HepG2 (cell line): ENCODE measurements around the gene PRKCG. TPM values are rescaled to one million over a fixed set of nuclear protein-coding genes. Genes with fewer than 3 reads are reported as not detected.

Experiments
- ARID2 ChIP-seq: sonication (generic); formaldehyde crosslinking; IDR thresholded peaks from 2 replicates; pipeline ENCODE4 v1.8.1; 2022; ENCODE audit warnings: mild to moderate bottlenecking, missing genetic modification reagents, borderline replicate concordance
- ASH2L ChIP-seq: fragments of 300-600, 200-600 bp; sonication (generic); IDR thresholded peaks from 2 replicates; pipeline ENCODE4 v1.7.0; 2017; ENCODE audit warnings: low read depth, mild to moderate bottlenecking, moderate library complexity, mixed read lengths, low read length; ENCODE audit not compliant: insufficient read length
- CREM ChIP-seq, 2 experiments: sonication (generic) in 1 of 2; formaldehyde crosslinking in 1 of 2; IDR thresholded peaks; 2 replicates each; pipeline versions ENCODE4 v1.4.0 to v1.6.1; 2016 to 2020; ENCODE audit warnings: antibody characterized with exemption in 1 of 2, mild to moderate bottlenecking in 1 of 2, missing genetic modification reagents in 1 of 2
- EED ChIP-seq: sonication (generic); formaldehyde crosslinking; IDR thresholded peaks from 2 replicates; pipeline ENCODE4 v1.5.0; 2020; ENCODE audit warnings: mild to moderate bottlenecking, missing genetic modification reagents
- HNRNPH1 ChIP-seq: fragments of 200-400 bp; formaldehyde crosslinking; optimal IDR thresholded peaks from 2 replicates; pipeline ENCODE3; 2017; ENCODE audit warnings: mild to moderate bottlenecking, low read depth, low read length
- HNRNPUL1 ChIP-seq: fragments of 200-400 bp; formaldehyde crosslinking; IDR thresholded peaks from 2 replicates; pipeline ENCODE4 v1.6.1; 2017; ENCODE audit warnings: low read depth, mild to moderate bottlenecking, low read length, moderate library complexity
- KDM1A ChIP-seq: IDR thresholded peaks from 2 replicates; pipeline ENCODE4 v1.6.1; 2016; ENCODE audit warnings: missing compliant biosample characterization
- MIER2 ChIP-seq: IDR thresholded peaks from 2 replicates; pipeline ENCODE4 v1.6.1; 2016; ENCODE audit warnings: missing biosample characterization, missing genetic modification reagents
- NFIB ChIP-seq: sonication (generic); formaldehyde crosslinking; IDR thresholded peaks from 2 replicates; pipeline ENCODE4 v1.9.0; 2021; ENCODE audit warnings: missing genetic modification reagents, mild to moderate bottlenecking, borderline replicate concordance
- NR2F1 ChIP-seq, 2 experiments: fragments of 450-650 bp in 1 of 2; formaldehyde crosslinking in 1 of 2; IDR thresholded peaks; 2 replicates each; pipeline versions ENCODE4 v1.5.0 to v1.6.1; 2016 to 2020; ENCODE audit warnings: mild to moderate bottlenecking in 1 of 2, missing compliant biosample characterization in 1 of 2, missing genetic modification reagents in 1 of 2, moderate library complexity in 1 of 2
- PHF21A ChIP-seq: sonication (generic); formaldehyde crosslinking; IDR thresholded peaks from 2 replicates; pipeline ENCODE4 v1.5.0; 2020; ENCODE audit warnings: mild to moderate bottlenecking, missing genetic modification reagents
- POLR2G ChIP-seq: fragments of 200-400 bp; formaldehyde crosslinking; IDR thresholded peaks from 2 replicates; pipeline ENCODE4 v1.6.1; 2018; ENCODE audit warnings: mild to moderate bottlenecking, low read depth, low read length, moderate library complexity
- RFX5 ChIP-seq: IDR thresholded peaks from 2 replicates; pipeline ENCODE4 v1.6.1; 2011; ENCODE audit warnings: low read depth, low read length, improper control_type of control experiment
- SIX4 ChIP-seq: sonication (generic); formaldehyde crosslinking; IDR thresholded peaks from 2 replicates; pipeline ENCODE4 v1.4.0; 2020; ENCODE audit warnings: missing genetic modification reagents
- SOX13 ChIP-seq, 3 experiments: fragments of 450-650 bp in 1 of 3; sonication (generic) in 1 of 3; formaldehyde crosslinking in 1 of 3; IDR thresholded peaks in 2 of 3; conservative IDR thresholded peaks in 1 of 3; 2 replicates each; pipeline versions ENCODE4 v1.5.0 to v1.6.1; 2016 to 2020; ENCODE audit warnings: antibody characterized with exemption in 1 of 3, mild to moderate bottlenecking in 1 of 3, missing compliant biosample characterization in 1 of 3, missing genetic modification reagents in 1 of 3, moderate library complexity in 1 of 3
- SP5 ChIP-seq: IDR thresholded peaks from 2 replicates; pipeline ENCODE4 v1.6.1; 2016; ENCODE audit warnings: low read depth, borderline replicate concordance
- SRSF1 ChIP-seq: fragments of 200-400 bp; formaldehyde crosslinking; optimal IDR thresholded peaks from 2 replicates; pipeline ENCODE3; 2017; ENCODE audit warnings: mild to moderate bottlenecking, low read depth, low read length, moderate library complexity
- SRSF4 ChIP-seq: fragments of 200-400 bp; formaldehyde crosslinking; IDR thresholded peaks from one replicate; pipeline ENCODE4 v1.6.1; 2018; ENCODE audit warnings: mild to moderate bottlenecking, low read depth, low read length, moderate library complexity; ENCODE audit not compliant: poor library complexity, severe bottlenecking
- SRY ChIP-seq: sonication (generic); formaldehyde crosslinking; IDR thresholded peaks from 2 replicates; pipeline ENCODE4 v1.8.0; 2022; ENCODE audit warnings: mild to moderate bottlenecking, missing genetic modification reagents
- THYN1 ChIP-seq: sonication (generic); formaldehyde crosslinking; IDR thresholded peaks from 2 replicates; pipeline ENCODE4 v1.8.1; 2023; ENCODE audit warnings: low read depth, mild to moderate bottlenecking, moderate library complexity, missing genetic modification reagents, borderline replicate concordance
- WIZ ChIP-seq: sonication (generic); formaldehyde crosslinking; IDR thresholded peaks from 2 replicates; pipeline ENCODE4 v1.5.1; 2020; ENCODE audit warnings: mild to moderate bottlenecking, missing genetic modification reagents
- ZFP36L2 ChIP-seq: sonication (generic); formaldehyde crosslinking; IDR thresholded peaks from 2 replicates; pipeline ENCODE4 v1.4.0; 2020; ENCODE audit warnings: missing genetic modification reagents
- ZFP41 ChIP-seq: sonication (generic); formaldehyde crosslinking; IDR thresholded peaks from 2 replicates; pipeline ENCODE4 v1.4.0; 2020; ENCODE audit warnings: mild to moderate bottlenecking, missing genetic modification reagents, borderline replicate concordance
- ZNF121 ChIP-seq: sonication (generic); formaldehyde crosslinking; IDR thresholded peaks from 2 replicates; pipeline ENCODE4 v1.5.0; 2020; ENCODE audit warnings: mild to moderate bottlenecking, missing genetic modification reagents
- ZNF143 ChIP-seq: sonication (generic); formaldehyde crosslinking; IDR thresholded peaks from 2 replicates; pipeline ENCODE4 v1.4.0; 2020; ENCODE audit warnings: missing genetic modification reagents
- ZNF335 ChIP-seq: sonication (generic); formaldehyde crosslinking; IDR thresholded peaks from 2 replicates; pipeline ENCODE4 v1.4.0; 2020; ENCODE audit warnings: missing genetic modification reagents
- ZNF747 ChIP-seq: sonication (generic); formaldehyde crosslinking; IDR thresholded peaks from 2 replicates; pipeline ENCODE4 v1.8.1; 2023; ENCODE audit warnings: missing genetic modification reagents, mild to moderate bottlenecking, borderline replicate concordance
- ZNF780A ChIP-seq: sonication (generic); formaldehyde crosslinking; IDR thresholded peaks from 2 replicates; pipeline ENCODE4 v1.8.0; 2022; ENCODE audit warnings: mild to moderate bottlenecking, missing genetic modification reagents, moderate library complexity
- ZNF782 ChIP-seq: sonication (generic); formaldehyde crosslinking; IDR thresholded peaks from 2 replicates; pipeline ENCODE4 v1.4.0; 2020; ENCODE audit warnings: missing genetic modification reagents, mild to moderate bottlenecking, borderline replicate concordance
- ZNF83 ChIP-seq: sonication (generic); formaldehyde crosslinking; IDR thresholded peaks from 2 replicates; pipeline ENCODE4 v1.4.0; 2020; ENCODE audit warnings: missing genetic modification reagents, mild to moderate bottlenecking, borderline replicate concordance
- ZSCAN30 ChIP-seq: sonication (generic); formaldehyde crosslinking; IDR thresholded peaks from 2 replicates; pipeline ENCODE4 v1.5.0; 2020; ENCODE audit warnings: mild to moderate bottlenecking, missing genetic modification reagents
- polyA plus RNA-seq, 8 experiments: library from polyadenylated mRNA; depleted of rRNA in 3 of 8; stranded (reverse) in 7 of 8; unstranded in 1 of 8; fragments of >200 nt; fragmentation: Illumina TruSeq in 4 of 8; extraction: Trizol in 4 of 8; gene quantifications; 2 replicates each; pipeline versions ENCODE4 v1.2.1 to v1.2.3, GENCODE V29; 2011 to 2016; ENCODE audit warnings: low read depth in 4 of 8, missing spikeins in 1 of 8, mixed read lengths in 1 of 8; ENCODE audit not compliant: insufficient read depth in 1 of 8
- total RNA-seq, 5 experiments: library from RNA; depleted of rRNA; stranded (reverse); fragments of >200 nt; fragmentation: Illumina TruSeq; extraction: Trizol; gene quantifications; 2 replicates each; pipeline ENCODE4 v1.2.3, GENCODE V29; 2016; ENCODE audit warnings: low read depth in 1 of 5
- TF ChIP-seq, protein P1 (sequence below): sonication (generic); formaldehyde crosslinking; IDR thresholded peaks from 2 replicates; pipeline ENCODE4 v1.5.0; 2020; ENCODE audit warnings: missing genetic modification reagents, mild to moderate bottlenecking, borderline replicate concordance

PRKCG gene
- total and polyA plus RNA-seq, 2 of the 13 experiments (the other 11 are each of a cell fraction or from before 2014, with no cell fraction given) = 0.02 to 0.03 TPM

DNA sequence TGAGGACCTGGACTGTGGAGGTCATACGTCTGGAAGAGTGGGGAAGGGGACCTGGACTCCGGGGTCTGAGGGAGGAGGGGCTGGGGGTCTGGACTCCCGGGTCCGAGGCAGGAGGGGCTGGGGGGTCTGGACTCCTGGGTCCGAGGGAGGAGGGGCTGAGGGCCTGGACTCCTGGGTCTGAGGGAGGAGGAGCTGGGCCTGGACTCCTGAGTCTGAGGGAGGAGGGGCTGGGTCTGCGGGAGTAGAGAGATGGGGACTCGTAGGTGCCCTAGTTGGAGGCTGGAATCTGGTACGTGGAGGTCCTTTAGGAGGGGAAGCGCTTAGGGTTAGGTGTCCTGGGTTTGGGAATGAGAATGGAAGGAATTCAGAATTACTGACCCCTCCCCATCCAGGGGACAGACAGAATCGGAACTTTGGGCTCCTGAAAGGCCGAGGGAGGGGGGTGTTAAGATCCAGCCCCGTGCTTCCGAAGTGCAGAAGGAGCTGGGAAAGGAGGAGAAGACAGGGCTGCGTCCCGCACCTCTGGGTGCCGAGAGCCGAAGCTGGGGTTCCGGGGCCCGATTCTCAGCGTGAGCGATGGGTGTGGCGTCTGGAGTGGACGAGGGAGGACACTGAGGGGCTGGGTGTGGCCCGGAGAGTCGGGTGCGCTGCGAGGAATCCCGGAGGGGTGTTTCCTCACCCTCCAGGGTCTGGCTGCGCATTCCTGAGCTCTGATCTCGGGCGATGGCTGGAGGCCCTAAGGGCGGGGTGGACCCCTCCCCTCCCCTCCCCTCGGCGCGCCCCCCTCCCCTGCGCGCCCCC, 13.7 kb upstream of the PRKCG start (continued):
- TF ChIP-seq ZNF143 (CRISPR knock-in tag) (no peak), HNRNPH1 (no peak), RFX5 (no peak), KDM1A (CRISPR knock-in tag) (no peak), POLR2G (no peak; the same call in 1 of the 2 replicates), MIER2 (no peak), ZFP41 (CRISPR knock-in tag) (no peak), ZNF747 (CRISPR knock-in tag) (0 out of 2 replicates have a peak, but pooled peaks have one; percentile 34), SP5 (CRISPR knock-in tag) (no peak), NR2F1 (CRISPR knock-in tag; IDR thresholded peaks at IDR 0.05) (no peak), SRY (CRISPR knock-in tag) (no peak), NFIB (CRISPR knock-in tag) (no peak), ZFP36L2 (CRISPR knock-in tag) (no peak), ZNF121 (CRISPR knock-in tag) (no peak), SRSF4 (no peak), CREM (IDR thresholded peaks at IDR 0.05) (no peak), CREM (CRISPR knock-in tag; IDR thresholded peaks at IDR 0.05) (no peak), PHF21A (CRISPR knock-in tag) (no peak), ASH2L (peak; percentile 23), ZSCAN30 (no peak), EED (CRISPR knock-in tag) (no peak), ZNF780A (no peak), ZNF335 (CRISPR knock-in tag) (no peak), SRSF1 (no peak), ZNF782 (no peak), ARID2 (CRISPR knock-in tag) (no peak), HNRNPUL1 (no peak), THYN1 (CRISPR knock-in tag) (no peak), SOX13 (IDR thresholded peaks at IDR 0.05) (no peak), SOX13 (CRISPR knock-in tag; conservative IDR thresholded peaks at IDR 0.05 in 1 of 2, IDR thresholded peaks at IDR 0.05 in 1 of 2) (peak in 1 of 2 experiments; percentile 96; a peak in 2 of 4 replicates), ZNF83 (CRISPR knock-in tag) (no peak), WIZ (no peak), SIX4 (CRISPR knock-in tag) (no peak)
- TF ChIP-seq, protein P1, sequence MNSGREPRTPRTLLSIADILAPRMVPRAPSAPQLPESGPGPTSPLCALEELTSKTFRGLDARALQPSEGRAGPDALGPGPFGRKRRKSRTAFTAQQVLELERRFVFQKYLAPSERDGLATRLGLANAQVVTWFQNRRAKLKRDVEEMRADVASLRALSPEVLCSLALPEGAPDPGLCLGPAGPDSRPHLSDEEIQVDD (CRISPR knock-in tag) = no peak
